HG03064 (cell line): ENCODE results near the gene STXBP6.
"Not testable (repeated sequence)": the region's sequence is repeated elsewhere in the genome, so short reads cannot be mapped to it uniquely, and the experiment has no call there.

ENCODE experiments used
- ATAC-seq: cut with Tn5 transposase; IDR thresholded peaks from one replicate; pipeline ENCODE4 v1.9.1; 2021; ENCODE audit warnings: low read depth; ENCODE audit not compliant: unreplicated experiment

The STXBP6 gene

DNA sequence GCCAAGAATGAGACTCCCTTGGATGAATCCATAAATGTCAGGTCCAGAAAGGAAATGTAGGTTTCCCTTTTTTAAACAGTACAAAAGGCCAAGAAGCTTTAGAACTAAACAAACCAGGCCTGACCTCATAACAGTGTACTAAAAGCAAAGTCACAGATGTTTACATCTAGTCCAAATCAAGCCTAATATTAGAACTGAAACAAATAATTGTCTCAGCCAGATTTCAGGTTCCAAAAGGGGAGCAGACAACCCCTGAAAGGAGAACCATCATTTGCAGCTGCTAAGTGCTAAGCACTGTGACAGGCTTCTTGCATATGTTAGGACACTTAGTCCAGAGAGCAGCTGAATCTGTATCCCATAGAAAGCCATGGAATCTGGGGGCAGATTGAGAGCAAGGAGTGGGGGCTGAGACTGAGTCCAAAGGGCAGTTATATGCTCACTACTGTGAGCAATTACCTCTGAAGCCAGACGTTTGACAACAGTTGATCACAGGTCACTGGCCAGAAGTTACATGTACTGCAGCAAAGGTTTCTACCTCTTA, 90.1 kb downstream of the STXBP6 start:
- peak; percentile 69 for ATAC-seq

DNA sequence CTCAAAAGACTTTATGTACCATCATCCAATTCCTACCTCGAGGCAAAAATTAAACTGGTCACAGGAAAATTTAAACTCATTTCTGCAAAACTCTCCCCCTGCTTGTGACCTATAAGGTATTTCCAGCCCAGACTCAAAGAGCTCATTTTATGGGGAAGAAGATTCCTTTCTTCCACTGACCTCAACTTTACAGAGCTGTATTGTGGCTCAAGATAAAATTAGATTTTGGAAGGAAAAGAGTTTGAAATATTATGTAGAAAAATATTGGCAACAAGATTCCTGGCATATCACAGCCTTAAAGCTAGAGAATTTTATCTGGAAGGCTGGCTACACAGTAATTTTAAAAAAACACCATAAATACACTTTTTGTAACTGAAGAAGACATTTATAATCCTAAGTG, 91.7 kb downstream of the STXBP6 start:
- ATAC-seq: no peak

DNA sequence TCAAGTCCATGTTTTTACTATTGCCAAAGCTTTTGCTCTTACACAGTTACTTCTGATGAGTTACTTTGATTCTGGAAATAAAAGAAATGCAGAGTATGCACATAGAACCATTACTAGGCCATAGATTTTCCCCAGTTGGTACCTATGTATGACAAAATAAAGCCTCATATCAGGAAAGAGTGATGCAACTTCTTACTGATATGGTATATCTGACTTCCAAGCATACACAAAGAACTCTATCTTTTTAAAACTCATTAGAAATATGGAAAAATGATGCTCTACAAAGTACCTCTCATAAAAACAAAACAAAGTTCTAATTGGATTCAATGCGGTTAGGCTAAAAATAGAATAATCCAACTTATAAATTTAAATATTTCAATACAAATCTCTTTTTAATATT, 92.1 kb downstream of the STXBP6 start:
- ATAC-seq: no peak

DNA sequence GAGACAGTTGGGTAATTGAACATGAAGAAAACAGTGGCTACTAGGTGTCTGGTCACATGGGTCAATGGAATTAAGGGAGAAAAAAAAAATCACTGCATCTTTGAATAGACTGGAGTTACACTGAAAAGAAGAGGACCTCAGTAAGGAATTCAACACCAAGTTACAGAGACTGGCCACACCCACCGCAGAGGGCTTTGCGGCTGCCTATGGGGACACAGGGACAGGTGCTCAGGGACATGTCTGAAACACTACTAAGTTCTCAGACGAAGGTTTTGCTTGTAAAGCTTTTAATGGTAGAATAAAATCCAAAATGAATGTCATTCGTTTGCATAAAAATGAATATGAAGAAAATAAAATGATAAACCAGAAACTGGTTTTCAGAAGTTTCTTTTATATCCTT, 93.8 kb downstream of the STXBP6 start:
- no peak for ATAC-seq

DNA sequence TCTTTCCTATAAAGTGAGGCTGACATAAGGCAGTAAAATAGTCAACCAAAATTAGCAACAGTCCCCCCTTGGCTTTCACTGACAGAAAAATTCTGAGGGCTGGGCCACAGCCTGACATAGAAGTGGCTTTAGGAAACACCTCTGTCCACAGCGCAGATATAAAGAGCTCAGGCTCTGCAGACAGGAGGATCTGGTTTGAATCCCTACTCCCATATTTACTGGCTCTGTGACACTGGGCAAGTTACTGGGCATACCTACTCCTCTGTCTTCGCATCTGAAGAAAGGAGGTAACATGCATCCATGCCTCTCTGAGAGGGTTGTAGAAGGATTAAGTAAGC, 95.3 kb downstream of the STXBP6 start:
- no peak for ATAC-seq

DNA sequence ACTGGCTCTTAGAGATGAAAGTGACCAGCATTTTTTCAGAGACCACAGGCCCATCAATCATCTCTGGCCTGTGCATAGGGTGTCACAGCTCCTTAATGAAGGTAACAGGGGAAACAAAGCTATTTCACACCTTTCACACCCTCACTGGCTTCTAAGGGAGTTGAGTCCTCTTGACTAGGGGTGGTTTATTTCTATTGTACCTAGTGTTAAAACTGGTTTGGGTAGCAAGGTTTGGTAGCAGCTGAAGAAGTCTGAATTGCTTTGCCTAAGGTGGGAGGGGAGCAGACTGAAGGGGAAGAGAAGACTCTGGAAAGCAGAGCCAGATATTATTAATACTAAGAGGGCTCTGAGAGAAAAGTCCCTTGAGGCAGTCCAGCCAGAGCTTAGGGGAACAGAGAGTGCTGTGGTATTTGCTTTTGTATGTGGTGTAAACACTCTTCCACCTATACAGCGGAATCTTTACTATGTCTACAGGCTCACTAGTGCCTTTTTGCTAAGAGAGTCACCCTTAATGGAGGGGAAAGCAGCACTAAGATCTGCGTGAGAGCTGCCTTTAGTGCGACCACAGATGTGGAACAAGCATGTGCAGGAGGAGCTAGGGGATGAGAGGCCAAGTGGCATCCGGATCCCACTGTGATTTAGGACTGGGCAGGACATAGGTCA, 95.8 kb downstream of the STXBP6 start:
- ATAC-seq: no peak

DNA sequence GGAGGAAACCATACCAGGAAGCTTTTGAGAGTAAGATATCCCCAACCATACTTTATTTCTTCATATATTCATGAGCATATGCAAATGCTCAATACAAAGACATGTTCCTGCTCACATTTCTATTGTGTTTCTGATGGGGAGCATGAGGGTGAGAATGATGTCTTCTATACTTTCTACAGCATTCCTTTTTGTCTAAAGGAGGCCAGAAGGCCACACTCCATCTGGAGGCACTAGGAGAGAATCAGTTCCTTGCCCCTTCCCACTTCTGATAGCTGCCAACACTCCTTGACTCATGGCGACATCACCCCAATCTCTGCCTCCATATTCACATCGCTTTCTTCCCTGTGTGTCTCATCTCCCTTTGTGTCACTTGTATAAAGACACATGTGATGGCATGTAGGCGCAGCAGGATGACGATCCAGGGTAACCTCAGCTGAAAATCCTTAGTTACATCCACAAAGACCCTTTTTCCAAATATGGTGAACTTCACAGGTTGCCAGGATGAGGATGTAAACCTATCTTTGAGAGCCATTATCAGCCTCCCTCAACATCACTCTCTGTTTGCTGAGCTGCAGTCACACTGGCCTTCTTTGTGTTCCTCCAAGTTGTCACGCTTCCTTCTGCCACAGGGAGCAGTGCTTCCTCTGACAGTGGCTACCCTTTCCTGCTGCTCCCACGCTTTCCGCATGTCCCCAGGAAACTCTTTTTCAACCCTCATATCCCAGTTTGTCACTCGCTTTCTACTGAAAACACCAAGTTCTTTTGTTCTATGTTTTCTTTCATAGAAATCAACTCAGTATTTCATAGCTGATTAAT, 96.9 kb downstream of the STXBP6 start:
- no peak for ATAC-seq

DNA sequence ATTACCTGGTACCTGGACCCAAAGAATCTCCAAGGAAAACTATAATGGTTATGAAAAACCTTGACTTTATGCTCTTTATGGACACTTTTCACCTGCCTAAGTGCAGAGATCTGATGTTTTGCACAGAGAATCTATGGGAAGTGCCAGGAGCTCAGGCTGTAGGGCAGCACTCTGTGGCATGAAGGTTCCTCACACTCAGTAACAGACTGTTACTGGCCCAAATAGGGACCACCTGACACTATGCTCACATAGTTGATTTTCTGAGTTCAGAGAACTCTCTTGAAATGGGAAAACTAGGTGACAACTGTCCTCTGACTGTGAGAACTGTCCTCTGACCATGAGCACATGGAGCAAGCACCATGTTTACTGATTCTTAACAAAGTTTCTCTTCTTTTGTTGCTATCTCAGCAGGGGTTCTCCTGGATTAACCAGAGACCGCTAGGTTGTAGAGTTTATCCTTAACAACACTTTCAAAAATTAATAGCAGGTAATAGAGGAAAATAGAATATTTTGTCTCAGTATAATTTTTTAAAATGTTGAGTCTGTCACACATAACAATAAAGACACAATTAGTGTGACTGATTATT, 101.6 kb downstream of the STXBP6 start:
- ATAC-seq: no peak

DNA sequence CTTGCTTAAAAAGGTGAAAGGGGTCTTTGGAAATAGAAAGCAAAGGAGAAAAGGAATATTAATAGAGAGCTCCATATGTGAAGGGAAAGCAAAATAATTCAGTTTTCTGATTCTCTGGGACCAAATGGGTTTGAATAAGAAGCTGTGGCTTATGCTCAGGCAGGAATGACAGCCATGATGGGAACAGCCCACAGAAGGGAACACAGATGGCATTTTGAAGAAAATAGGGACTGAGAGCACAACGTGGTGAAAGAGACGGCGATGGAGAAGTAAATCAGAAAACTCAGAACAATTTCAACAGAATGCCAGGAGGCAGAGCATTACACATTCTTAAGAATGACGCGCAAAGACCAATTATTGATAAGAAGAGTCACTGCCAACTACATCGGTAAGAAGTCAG, 102.8 kb downstream of the STXBP6 start:
- no peak for ATAC-seq

DNA sequence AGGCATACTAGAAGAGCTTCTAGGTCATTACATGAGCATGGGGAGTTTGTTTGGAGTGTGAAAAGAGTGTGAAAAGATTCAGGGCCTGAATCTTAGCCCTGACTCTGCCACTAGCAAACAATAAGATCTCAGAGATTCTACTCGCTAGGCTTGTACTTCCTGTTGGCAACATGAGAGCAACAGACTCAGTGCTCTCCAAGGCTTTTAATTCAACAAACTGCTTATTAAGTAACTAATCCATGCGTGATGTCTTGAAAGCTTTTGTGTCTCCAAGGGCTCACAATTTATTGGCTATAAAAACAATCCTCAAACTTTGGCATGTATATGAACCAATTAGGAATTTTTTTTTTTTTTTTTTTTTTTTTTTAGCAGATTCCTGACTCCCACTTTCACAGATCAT, 105.1 kb downstream of the STXBP6 start:
- ATAC-seq: no peak

DNA sequence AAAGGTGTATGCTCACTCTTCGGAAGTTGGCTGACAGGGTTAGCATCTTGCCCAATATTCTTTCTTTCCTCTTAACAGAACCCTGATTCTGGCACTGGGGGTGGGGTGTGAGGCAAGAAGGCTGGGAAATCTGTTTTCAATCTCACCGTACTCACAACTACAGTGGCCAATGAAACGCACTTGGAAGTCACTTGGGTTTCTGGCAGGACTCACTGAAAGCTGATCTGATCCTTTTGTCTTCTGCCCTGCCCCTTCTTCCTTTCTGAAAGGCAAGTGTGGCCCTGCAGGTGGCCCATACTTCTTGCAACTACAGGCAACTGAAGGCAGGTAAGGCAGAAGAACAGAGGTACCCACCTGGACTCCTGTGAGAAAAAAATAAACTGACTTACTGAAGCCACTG, 106.9 kb downstream of the STXBP6 start:
- no peak for ATAC-seq

DNA sequence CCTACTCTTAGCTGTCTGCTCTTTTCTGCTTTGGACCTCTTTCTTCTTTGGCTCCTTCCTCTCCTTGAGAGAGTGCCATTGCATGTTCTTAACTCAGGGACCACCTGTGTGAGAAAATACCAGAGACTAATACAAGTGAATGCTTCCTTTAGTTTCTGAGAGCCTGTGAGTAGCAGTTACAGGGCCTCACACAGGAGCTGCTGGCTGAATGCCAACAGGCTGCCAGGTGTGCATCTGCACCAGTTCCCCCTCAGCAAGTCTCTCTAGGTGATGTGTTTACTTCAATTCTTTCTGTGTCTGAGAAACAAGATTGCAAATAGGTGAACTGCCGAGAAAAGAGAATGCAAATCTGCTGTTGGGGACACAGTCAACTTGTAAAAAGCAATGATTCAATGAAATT, 108.2 kb downstream of the STXBP6 start:
- ATAC-seq: no peak

DNA sequence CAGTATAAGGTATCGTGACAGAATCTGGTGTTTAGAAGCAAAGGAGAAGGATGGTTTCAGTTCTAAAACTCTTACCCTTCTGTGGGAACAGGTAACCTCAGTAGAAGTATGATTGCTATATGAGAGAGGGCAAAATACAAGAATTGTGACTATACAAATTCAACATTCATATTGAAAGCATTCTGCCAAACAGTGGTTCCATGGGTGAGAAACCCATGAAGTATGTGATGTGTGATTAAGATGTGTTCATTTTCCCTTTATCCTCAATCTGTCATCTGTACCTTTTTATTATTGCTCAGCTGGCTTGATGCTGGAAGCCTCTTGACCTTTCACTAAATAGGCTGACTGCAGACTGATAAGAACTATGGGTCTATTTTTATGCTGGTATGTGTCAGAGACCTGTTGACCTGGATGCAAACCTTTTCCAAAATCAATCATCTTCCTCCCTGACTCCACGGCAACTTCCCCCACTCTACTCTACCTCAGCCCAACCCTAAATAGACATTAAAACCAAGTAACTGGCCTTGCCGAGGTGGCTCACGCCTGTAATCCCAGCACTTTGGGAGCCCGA, 109.6 kb downstream of the STXBP6 start:
- no peak for ATAC-seq

DNA sequence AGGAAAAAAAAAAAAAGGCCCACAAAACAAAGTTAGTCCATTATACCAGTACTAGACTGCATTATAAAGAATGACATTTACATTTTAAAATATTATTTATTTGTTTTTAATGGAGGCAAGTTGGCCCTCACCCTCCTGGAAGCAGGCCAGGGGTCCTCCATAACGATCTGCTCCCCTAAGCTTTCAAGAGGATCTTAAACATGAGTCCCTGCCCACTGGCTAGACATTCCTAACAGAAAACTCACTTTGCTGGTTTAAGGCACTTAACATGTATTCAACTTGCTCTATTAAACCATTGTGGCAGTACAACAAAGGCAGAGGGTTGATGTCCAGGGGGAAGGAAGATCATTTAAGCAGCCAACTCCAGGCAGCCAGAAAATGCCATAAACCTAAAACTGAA, 111.4 kb downstream of the STXBP6 start:
- ATAC-seq: no peak

DNA sequence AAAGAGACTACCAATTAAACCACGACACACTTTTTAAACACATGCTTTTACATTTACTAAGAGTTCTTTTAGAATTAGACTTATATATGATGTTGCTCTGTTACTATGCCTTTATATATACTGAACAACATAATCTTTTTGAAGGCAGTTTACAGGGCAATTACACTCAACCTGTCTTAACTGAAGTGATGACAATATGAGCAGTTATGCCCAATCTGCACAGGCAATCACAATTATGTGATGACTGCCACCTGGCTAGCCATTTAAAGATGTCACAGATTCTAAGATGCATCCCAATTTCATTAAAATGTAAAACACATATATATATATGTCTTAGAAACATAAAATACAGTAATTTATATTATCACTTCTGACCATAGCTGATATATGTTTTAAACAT, 112.6 kb downstream of the STXBP6 start:
- ATAC-seq: no peak

DNA sequence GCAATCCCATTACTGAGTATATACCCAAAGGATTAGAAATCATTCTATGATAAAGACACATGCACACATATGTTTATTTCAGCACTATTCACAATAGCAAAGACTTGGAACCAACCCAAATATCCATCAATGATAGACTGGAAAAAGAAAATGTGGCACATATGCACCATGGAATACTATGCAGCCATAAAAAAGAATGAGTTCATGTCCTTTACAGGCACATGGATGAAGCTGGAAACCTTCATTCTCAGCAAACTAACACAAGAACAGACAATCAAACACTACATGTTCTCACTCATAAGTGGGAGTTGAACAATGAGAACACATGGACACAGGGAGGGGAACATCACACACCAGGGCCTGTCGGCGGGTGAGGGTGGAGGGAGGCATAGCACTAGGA, 113.2 kb downstream of the STXBP6 start:
- not testable (repeated sequence) for ATAC-seq

DNA sequence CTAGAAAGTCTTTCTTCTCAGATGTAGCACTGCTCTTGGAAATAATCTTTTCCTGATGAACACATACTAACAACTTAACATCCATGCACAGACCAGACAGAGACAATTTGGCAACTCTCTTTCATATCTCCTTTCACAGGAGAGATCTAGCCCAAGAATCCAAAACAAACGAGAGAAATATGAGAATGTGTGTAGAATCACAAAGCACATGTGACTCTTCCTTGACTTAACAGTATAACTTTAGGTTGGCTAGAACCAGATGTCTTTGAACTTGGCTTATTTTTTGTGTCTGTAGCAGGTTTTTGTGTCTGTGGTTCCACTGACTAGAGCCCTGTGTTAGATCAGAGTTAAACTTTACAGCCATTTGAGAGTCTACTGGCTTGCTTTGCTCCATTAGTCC, 114.2 kb downstream of the STXBP6 start:
- no peak for ATAC-seq

DNA sequence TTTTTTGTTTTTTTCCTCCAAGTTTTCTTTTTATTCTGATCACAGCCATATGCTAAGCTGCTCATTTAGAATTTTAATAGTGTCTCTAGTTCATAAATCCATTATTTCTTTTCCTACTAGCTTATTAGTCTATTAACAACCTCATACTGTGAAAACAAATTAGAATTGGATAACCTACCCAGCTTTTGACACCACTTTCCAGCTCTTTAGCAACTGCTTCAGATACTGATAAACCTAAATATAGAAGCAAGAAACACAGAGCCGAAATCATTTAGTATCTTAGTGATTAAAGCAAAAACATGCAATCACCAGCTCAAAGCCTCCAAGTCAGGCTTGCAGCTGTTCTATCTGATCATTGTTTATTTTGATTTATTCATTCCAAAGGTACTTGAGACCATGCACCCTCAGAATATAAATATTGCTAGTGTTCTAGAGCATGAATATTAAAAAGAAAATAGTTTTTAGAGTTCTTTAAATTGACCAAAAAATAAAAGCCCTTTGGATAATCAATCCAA, 121.5 kb downstream of the STXBP6 start:
- no peak for ATAC-seq

DNA sequence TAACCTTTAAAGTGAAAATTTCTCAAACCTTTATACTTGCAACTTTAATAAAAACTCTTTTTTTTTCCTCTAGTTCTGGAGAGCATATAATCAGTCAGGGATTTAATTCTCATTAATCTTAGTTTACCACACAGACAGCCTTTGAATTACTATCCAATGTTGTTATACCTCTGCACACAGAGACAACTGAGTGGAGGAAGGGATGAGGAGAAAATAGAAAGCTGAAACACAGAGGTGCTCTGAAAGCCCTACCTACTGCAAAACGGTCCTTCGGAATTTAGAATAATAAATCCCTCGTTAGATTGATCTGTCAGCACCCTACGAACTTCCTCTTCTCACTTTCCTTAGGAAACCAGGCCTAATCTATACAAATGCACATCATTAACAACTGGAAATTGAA, 122.1 kb downstream of the STXBP6 start:
- ATAC-seq: no peak

DNA sequence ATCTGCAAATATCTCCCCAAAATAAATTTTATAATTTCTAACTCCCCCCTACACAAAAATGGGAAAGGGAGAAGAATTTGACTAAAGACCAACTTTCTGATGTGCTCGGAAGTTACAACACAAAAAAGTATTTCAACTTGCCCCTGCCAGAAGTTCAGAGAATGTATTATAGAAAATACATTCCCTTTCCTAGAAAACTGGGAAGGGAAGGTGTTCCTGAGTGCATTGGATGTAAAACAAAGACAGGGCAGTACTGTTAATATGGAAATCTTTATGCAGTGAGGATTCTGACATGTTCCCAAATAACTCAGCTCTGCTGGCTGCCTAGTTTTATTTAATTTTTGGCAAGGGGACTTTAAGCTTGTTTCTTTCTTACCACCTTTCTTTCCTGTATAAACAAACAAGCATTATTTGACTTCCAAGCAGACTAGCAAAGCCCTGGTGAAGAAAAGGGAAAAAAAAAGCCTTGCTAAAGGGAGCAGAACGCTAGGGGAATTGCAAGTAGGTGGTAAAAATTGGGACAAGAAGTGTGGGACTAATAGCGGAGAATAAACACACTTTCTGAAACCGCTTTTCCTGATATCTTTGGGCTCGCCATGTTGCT, 124.1 kb downstream of the STXBP6 start:
- no peak for ATAC-seq

DNA sequence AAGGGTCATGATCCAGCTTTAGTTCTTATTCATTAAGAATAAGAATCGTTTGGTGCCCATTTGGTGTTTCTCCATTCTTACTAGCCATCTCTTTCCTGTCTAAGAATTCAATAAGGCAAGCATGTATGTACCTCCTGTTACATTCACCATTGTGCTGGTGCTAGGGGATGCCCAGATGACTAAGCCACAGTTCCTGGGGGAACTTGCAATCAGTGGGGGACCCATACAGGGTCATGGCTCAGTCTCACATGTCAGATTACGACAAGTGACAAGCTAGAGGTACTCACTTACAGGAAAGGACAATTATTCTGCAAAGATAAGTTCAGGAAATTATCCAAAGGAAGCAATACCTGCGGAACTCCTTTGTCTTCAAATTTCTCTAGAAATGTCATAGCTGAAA, 125.4 kb downstream of the STXBP6 start:
- no peak for ATAC-seq
